DMS114 treated with DMSO at 0.1 percent for 48 hours (cell line): ENCODE measurements around the gene ZNF821.
"Not testable (repeated sequence)": the region's sequence is repeated elsewhere in the genome, so short reads cannot be mapped to it uniquely, and the experiment has no call there.

ENCODE experiments used
- DNase-seq: peaks from one replicate; lab custom pipeline; 2025; ENCODE audit not compliant: unreplicated experiment; lab: John Stamatoyannopoulos, UW

Gene ZNF821

GRCh38 chr16:71883849-71884638, at the start of gene ZNF821:
TSS of gene ZNF821 (minus strand) at chr16:71884182. CDS start at chr16:71879946, 4,236 bp downstream.
- peak; percentile 72 for DNase-seq

GRCh38 chr16:71933017-71933416, 49.0 kb upstream of the ZNF821 start:
- DNase-seq = no peak

- no peak for DNase-seq
Observed at GRCh38 chr16:71931599-71931998, 47.6 kb upstream of the ZNF821 start.

- no peak for DNase-seq
Observed at GRCh38 chr16:71931001-71931400, 47.0 kb upstream of the ZNF821 start.

GRCh38 chr16:71930013-71930563, 46.1 kb upstream of the ZNF821 start:
- no peak for DNase-seq

- DNase-seq = no peak
Observed at GRCh38 chr16:71929048-71929447, 45.1 kb upstream of the ZNF821 start.

GRCh38 chr16:71927787-71928186, 43.8 kb upstream of the ZNF821 start:
- no peak for DNase-seq

GRCh38 chr16:71927383-71927782, 43.4 kb upstream of the ZNF821 start:
- DNase-seq = no peak

GRCh38 chr16:71924710-71925109, 40.7 kb upstream of the ZNF821 start:
- no peak for DNase-seq

GRCh38 chr16:71923941-71924690, 40.1 kb upstream of the ZNF821 start:
- DNase-seq = no peak

GRCh38 chr16:71920658-71921057, 36.7 kb upstream of the ZNF821 start:
- DNase-seq = no peak

GRCh38 chr16:71919035-71919434, 35.1 kb upstream of the ZNF821 start:
- DNase-seq = no peak

GRCh38 chr16:71917900-71918299, 33.9 kb upstream of the ZNF821 start:
- no peak for DNase-seq

GRCh38 chr16:71916397-71916920, 32.5 kb upstream of the ZNF821 start:
- no peak for DNase-seq

GRCh38 chr16:71915350-71915749, 31.4 kb upstream of the ZNF821 start:
- DNase-seq = no peak

GRCh38 chr16:71914802-71915201, 30.8 kb upstream of the ZNF821 start:
- no peak for DNase-seq

- DNase-seq = no peak
Observed at GRCh38 chr16:71912534-71913275, 28.7 kb upstream of the ZNF821 start.

GRCh38 chr16:71911121-71911520, 27.1 kb upstream of the ZNF821 start:
- DNase-seq = no peak

GRCh38 chr16:71905765-71906164, 21.8 kb upstream of the ZNF821 start:
- DNase-seq = not testable (repeated sequence)

- no peak for DNase-seq
Observed at GRCh38 chr16:71904239-71904638, 20.3 kb upstream of the ZNF821 start.

GRCh38 chr16:71903608-71904007, 19.6 kb upstream of the ZNF821 start:
- DNase-seq = no peak
